B cell (primary cell): ENCODE data around the gene MYOM3. TPM values are rescaled to one million over a fixed set of nuclear protein-coding genes. Genes with fewer than 3 reads are reported as not detected.

Experiments
- ATAC-seq: fragments of 200-7000 bp; cut with Tn5 transposase; one replicate; pipeline ENCODE4 v1.10.0; 2021; ENCODE audit warnings: low read depth, mild to moderate bottlenecking, moderate number of reproducible peaks, moderate library complexity
- CTCF ChIA-PET: fragments of 350-600 bp; sonication (Branson Sonifier 250); formaldehyde crosslinking; loops from one replicate; lab custom pipeline; 2021; ENCODE audit warnings: antibody characterized with exemption, inconsistent platforms; lab: Charles Lee
- POLR2A ChIA-PET: fragments of 350-600 bp; sonication (Branson Sonifier 250); formaldehyde crosslinking; loops from one replicate; lab custom pipeline; 2021; ENCODE audit warnings: antibody characterized with exemption; lab: Charles Lee
- DNase-seq: peaks from one replicate; pipeline ENCODE4 v3.0.0; 2013
- H2AFZ ChIP-seq: 2 replicates; pipeline ENCODE4 v1.6.1; 2012; ENCODE audit warnings: mild to moderate bottlenecking, low read depth, low read length; ENCODE audit not compliant: insufficient read depth, poor library complexity, severe bottlenecking
- H3K27ac ChIP-seq, 2 donors: 1 replicate in 1 of 2; 2 replicates in 1 of 2; pipeline ENCODE4 v1.5.1; 2012 to 2013; ENCODE audit warnings: low read length in 2 of 2, mild to moderate bottlenecking in 2 of 2, moderate library complexity in 1 of 2
- H3K27me3 ChIP-seq, 4 experiments: fragments of 200-600 bp in 1 of 4; sonication (generic) in 1 of 4; replicated peaks in 1 of 4; 1 replicate in 2 of 4; 2 replicates in 2 of 4; pipeline versions ENCODE4 v1.6.1 to v1.7.0; 2013 to 2016; ENCODE audit warnings: low read length in 3 of 4, mild to moderate bottlenecking in 2 of 4, mixed read lengths in 1 of 4, moderate library complexity in 1 of 4; ENCODE audit not compliant: insufficient read depth in 4 of 4, control insufficient read depth in 3 of 4; ENCODE audit errors: control extremely low read depth in 1 of 4
- H3K36me3 ChIP-seq, 2 experiments: replicated peaks in 1 of 2; 1 replicate in 1 of 2; 2 replicates in 1 of 2; pipeline versions ENCODE4 v1.6.1 to v1.7.1; 2013; ENCODE audit warnings: low read length in 1 of 2; ENCODE audit not compliant: insufficient read depth in 2 of 2, control insufficient read depth in 1 of 2; ENCODE audit errors: control extremely low read depth in 1 of 2, extremely low read depth in 1 of 2
- H3K4me1 ChIP-seq, 2 donors: fragments of 200-600 bp in 1 of 2; sonication (generic) in 1 of 2; 1 replicate in 1 of 2; 2 replicates in 1 of 2; pipeline versions ENCODE4 v1.5.1 to v1.6.1; 2013 to 2017; ENCODE audit warnings: low read length in 2 of 2; ENCODE audit not compliant: control insufficient read depth in 2 of 2, insufficient read depth in 2 of 2
- H3K4me2 ChIP-seq: replicated peaks from 2 replicates; pipeline ENCODE3; 2012; ENCODE audit warnings: mild to moderate bottlenecking, low read depth, low read length; ENCODE audit not compliant: poor library complexity, severe bottlenecking
- H3K4me3 ChIP-seq, 5 experiments: fragments of 200-600 bp in 1 of 5; sonication (generic) in 1 of 5; 1 replicate in 3 of 5; 2 replicates in 2 of 5; pipeline versions ENCODE4 v1.5.1 to v1.7.0; 2011 to 2016; ENCODE audit warnings: low read length in 4 of 5, mild to moderate bottlenecking in 4 of 5, low read depth in 2 of 5, control low read depth in 1 of 5, moderate library complexity in 1 of 5; ENCODE audit not compliant: insufficient read depth in 1 of 5; ENCODE audit errors: control extremely low read depth in 1 of 5, extremely low read depth in 1 of 5
- H3K79me2 ChIP-seq: fragments of 200-600 bp; sonication (generic); one replicate; pipeline ENCODE4 v1.6.0; 2016; ENCODE audit warnings: low read length; ENCODE audit not compliant: control insufficient read depth, insufficient read depth
- H3K9ac ChIP-seq: fragments of 200-600 bp; sonication (generic); 2 replicates; pipeline ENCODE4 v1.6.1; 2017; ENCODE audit warnings: mild to moderate bottlenecking, low read length, moderate library complexity
- H3K9me3 ChIP-seq, 3 donors: one replicate each; pipeline versions ENCODE4 v1.6.1 to v1.7.1; 2013; ENCODE audit warnings: low read length in 2 of 3; ENCODE audit not compliant: control insufficient read depth in 2 of 3, insufficient read depth in 1 of 3; ENCODE audit errors: control extremely low read depth in 1 of 3
- H4K20me1 ChIP-seq: 2 replicates; pipeline ENCODE4 v1.6.0; 2012; ENCODE audit warnings: mild to moderate bottlenecking, low read length; ENCODE audit not compliant: insufficient read depth, control insufficient read depth, poor library complexity, severe bottlenecking
- H3K27ac Mint-ChIP-seq: one replicate; pipeline ENCODE4 v1.8.0; 2021; ENCODE audit warnings: mixed read lengths
- H3K27me3 Mint-ChIP-seq: one replicate; pipeline ENCODE4 v1.8.0; 2021; ENCODE audit warnings: mixed read lengths
- H3K4me1 Mint-ChIP-seq: one replicate; pipeline ENCODE4 v1.8.0; 2021; ENCODE audit warnings: mixed read lengths
- H3K4me3 Mint-ChIP-seq: one replicate; pipeline ENCODE4 v1.8.0; 2021; ENCODE audit warnings: mixed read lengths
- H3K9me3 Mint-ChIP-seq: one replicate; pipeline ENCODE4 v1.8.0; 2022; ENCODE audit warnings: mixed read lengths; ENCODE audit not compliant: insufficient read depth
- CTCF ChIP-seq: fragments of 200-600 bp; IDR thresholded peaks from one replicate; pipeline ENCODE4 v1.8.0; 2022; ENCODE audit warnings: antibody characterized with exemption, mild to moderate bottlenecking
- EZH2 ChIP-seq: IDR thresholded peaks from 2 replicates; pipeline ENCODE4 v1.6.1; 2012; ENCODE audit warnings: borderline replicate concordance, low read depth, mild to moderate bottlenecking, moderate library complexity, low read length; ENCODE audit not compliant: insufficient read depth, poor library complexity, severe bottlenecking
- WGBS: methylation state at CpG from one replicate; pipeline ENCODE4 v1.1.5; 2013; ENCODE audit warnings: missing lambda C conversion rate; ENCODE audit not compliant: insufficient coverage; 5-methylcytosine and 5-hydroxymethylcytosine counted together
- intact Hi-C: fragments of 100-400 bp; cut with micrococcal nuclease; formaldehyde crosslinking; loops from one replicate; pipeline ENCODE4 v1.10.0; 2022
- polyA plus RNA-seq: library from polyadenylated mRNA; depleted of rRNA; stranded (reverse); fragments of >200 nt; gene quantifications from 2 replicates; pipeline ENCODE4 v1.2.3, GENCODE V29; 2012
- total RNA-seq, 2 donors: library from RNA; stranded (reverse); fragments of 120-200 nt in 1 of 2; gene quantifications; 1 replicate in 1 of 2; 2 replicates in 1 of 2; pipeline versions ENCODE4 v1.2.3 to v1.2.4, GENCODE V29; 2013 to 2022

The MYOM3 gene
- total and polyA plus RNA-seq, 2 donors (not counting 1 experiment from before 2014, with no cell fraction given) = not detected

- Histone ChIP-seq H3K4me1 (no peaks in the 10 kb centered on the region), H3K27ac (no peak overlapping the region), H3K36me3 (no peaks in the 10 kb centered on the region), H3K79me2 (no peaks in the 10 kb centered on the region), H4K20me1 (no peaks in the 10 kb centered on the region), H3K27me3 (no peaks in the 10 kb centered on the region), H3K9ac (no peak overlapping the region), H3K9me3 (peaks cover 0 to 7% (median 0%) of the 10 kb centered on the region in 3 donors), H3K4me3 (no peak overlapping the region), H2AFZ (no peak overlapping the region), H3K4me2 (no peak overlapping the region)
- Mint-ChIP-seq H3K27me3 (peaks cover 2% of the 10 kb centered on the region), H3K4me3 (no peak overlapping the region), H3K4me1 (no peaks in the 10 kb centered on the region), H3K27ac (no peak overlapping the region), H3K9me3 (no peaks in the 10 kb centered on the region)
- ChIA-PET CTCF (no interaction called here), POLR2A (no interaction called here)
- ATAC-seq (no peak), DNase-seq (no peak)
- intact Hi-C loops = no loop called here
- TF ChIP-seq EZH2 (no peak), CTCF (no peak)
- 89% methylated on average over 5 of the region's 13 CpGs for WGBS
These were observed 10.8 kb downstream of the MYOM3 start for GRCh38 chr1:24100945-24101737.

DNA sequence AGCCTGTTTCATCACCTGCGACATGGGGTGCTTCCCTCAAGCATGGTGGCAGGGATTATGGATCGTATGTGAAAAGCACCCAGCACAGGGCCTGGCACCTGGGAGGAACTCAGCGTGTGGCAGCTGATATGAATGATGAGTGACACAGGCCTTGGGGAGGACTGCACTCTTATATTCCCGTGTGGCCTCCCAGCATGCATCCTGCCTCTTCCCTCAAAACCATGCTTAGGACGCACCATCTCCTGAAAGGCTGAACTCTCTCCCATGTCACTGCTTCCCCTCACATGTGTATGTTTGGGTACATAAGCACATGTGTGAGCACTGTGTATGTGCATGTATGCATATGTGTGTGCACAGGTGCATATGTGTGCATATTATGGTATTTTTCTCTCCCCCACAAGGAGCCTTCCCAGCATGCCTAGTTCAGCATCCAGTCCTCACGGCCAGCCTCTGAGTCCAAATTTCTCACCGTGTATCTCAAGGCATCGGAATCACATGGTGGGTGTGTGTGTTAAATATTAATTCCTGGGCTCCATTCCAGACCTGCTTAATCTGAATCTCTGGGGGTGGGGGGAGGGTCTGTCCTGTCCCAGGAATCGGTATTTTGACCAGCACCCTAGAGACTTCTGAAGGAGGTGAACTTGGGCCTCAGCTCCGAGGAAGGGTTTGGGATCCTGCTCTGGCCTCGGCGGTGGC is 12.8 kb downstream of the MYOM3 start:
- CTCF ChIA-PET = no interaction called here
- no peaks in the 10 kb centered on the region for H3K36me3 ChIP-seq

More for the DNA sequence above, 12.8 kb downstream of the MYOM3 start:
- H3K27ac Mint-ChIP-seq = no peak overlapping the region
- DNase-seq = no peak
- H3K4me1 Mint-ChIP-seq = no peaks in the 10 kb centered on the region
- POLR2A ChIA-PET = no interaction called here
- no peak for ATAC-seq
- 90% methylated on average over 9 of the region's 12 CpGs for WGBS
- no peak overlapping the region for H3K4me3 Mint-ChIP-seq
- H3K27me3 Mint-ChIP-seq = peaks cover 7% of the 10 kb centered on the region
- Histone ChIP-seq H3K9me3 (peaks cover 0 to 7% (median 0%) of the 10 kb centered on the region in 3 donors), H3K9ac (no peak overlapping the region), H3K4me1 (no peaks in the 10 kb centered on the region), H3K27ac (no peak overlapping the region), H2AFZ (no peak overlapping the region), H4K20me1 (no peaks in the 10 kb centered on the region), H3K79me2 (no peaks in the 10 kb centered on the region), H3K4me2 (no peak overlapping the region), H3K4me3 (no peak overlapping the region), H3K27me3 (no peaks in the 10 kb centered on the region)
- TF ChIP-seq CTCF (no peak), EZH2 (no peak)
- H3K9me3 Mint-ChIP-seq = no peaks in the 10 kb centered on the region
- intact Hi-C loops = no loop called here
